Measurements from ENCODE around the gene GREB1.

GREB1 gene

GRCh38 chr2:11503354-11503927 lies 30.4 kb upstream of the GREB1 start:
- TF ChIP-seq CTCF (conservative IDR thresholded peaks at IDR 0.05) (no peak), ZFX (IDR thresholded peaks at IDR 0.05) (no peak)
- H3K27ac ChIP-seq: no peak overlapping the region

DNA sequence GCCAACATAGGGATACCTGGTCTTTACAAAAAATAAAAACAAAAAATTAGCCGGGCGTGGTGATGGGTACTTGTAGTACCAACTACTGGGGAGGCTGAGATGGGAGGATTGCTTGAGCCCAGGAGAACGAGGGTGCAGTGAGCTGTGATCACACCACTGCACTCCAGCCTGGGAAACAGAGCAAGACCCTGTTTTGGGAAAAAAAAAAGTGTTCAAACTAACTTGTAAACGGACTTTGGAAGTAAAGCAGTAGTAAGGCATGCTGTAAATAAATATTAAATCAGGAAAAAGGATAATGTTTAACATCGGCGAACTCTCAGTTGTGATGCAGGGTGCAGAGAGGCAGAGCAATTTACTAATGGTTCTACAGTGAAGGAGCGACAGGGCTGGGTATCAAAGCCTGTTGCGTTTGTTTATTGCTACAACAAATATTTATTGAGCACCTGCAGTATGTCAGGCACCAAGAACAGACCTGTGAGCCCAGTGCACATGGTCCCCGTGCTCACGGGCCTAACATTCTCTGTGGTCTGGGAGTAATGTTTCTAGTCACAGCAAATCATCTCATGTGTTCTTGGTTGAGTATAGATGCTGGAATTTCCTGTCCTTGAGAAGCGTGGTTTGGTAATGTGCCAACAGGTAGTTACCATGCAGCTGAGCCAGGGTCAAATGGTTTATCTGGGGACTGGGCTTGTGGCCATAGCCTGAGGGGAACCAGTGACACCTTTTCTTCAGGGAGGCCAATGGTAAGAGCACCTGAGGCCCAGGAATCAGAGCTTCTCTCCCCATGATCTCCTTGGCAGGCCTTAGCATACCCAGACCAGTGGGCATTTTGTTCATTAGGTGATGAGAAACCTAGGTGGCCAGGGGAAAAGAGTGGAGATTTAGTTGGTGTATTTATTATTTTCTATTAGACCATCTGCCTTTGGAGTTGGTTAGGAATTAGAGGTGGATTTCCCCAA lies 27.9 kb upstream of the GREB1 start:
- peak overlapping the region; percentile 55 for H3K27ac ChIP-seq
- TF ChIP-seq ZFX (IDR thresholded peaks at IDR 0.05): no peak
- TF ChIP-seq CTCF (conservative IDR thresholded peaks at IDR 0.05): no peak

GRCh38 chr2:11506611-11506969 lies 27.3 kb upstream of the GREB1 start:
- H3K27ac ChIP-seq: peak overlapping the region; percentile 55
- TF ChIP-seq ZFX (IDR thresholded peaks at IDR 0.05) (no peak), CTCF (conservative IDR thresholded peaks at IDR 0.05) (no peak)

DNA sequence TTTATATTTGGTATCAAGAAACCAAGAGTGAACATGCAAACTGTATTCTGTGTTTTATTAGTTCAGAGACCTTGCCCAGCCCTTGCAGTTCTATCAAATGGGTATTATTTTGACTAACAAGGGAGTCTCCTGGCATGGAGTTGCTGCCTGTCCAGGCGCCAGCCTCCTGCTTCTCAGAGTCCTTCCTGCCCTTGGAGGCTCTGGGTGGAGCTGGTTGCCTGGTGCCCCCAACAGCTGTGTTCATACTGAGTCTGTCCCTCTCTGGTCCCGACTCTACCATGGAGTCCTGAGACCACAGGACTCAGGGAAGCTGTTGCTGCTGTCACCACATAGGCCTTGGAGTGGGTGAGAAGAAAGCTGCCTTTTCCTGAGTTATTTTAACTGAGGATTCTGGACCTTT lies 26.3 kb upstream of the GREB1 start:
- TF ChIP-seq CTCF (conservative IDR thresholded peaks at IDR 0.05) (no peak), ZFX (IDR thresholded peaks at IDR 0.05) (no peak)
- H3K27ac ChIP-seq: peak overlapping the region; percentile 55

DNA sequence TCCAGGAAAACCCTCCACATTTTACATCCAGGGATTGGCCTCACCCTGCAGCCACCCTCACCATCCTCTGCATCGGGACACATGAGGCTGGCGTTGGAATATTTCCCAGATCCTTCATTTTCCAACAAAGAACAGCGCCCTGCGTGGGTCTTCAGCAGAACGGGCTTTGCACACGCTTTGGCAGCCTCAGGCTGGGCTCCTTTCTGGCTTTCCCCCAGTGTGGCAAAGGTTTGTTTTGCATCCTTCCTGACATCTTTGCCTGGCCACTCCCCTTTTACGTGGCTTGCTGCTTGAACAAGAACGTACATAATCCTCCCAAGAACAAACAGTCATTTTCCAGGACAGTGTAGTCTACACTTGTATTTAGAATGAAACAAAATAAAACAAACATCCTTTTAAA lies 25.6 kb upstream of the GREB1 start:
- peak overlapping the region; percentile 55 for H3K27ac ChIP-seq
- TF ChIP-seq CTCF (conservative IDR thresholded peaks at IDR 0.05) (no peak), ZFX (IDR thresholded peaks at IDR 0.05) (no peak)

DNA sequence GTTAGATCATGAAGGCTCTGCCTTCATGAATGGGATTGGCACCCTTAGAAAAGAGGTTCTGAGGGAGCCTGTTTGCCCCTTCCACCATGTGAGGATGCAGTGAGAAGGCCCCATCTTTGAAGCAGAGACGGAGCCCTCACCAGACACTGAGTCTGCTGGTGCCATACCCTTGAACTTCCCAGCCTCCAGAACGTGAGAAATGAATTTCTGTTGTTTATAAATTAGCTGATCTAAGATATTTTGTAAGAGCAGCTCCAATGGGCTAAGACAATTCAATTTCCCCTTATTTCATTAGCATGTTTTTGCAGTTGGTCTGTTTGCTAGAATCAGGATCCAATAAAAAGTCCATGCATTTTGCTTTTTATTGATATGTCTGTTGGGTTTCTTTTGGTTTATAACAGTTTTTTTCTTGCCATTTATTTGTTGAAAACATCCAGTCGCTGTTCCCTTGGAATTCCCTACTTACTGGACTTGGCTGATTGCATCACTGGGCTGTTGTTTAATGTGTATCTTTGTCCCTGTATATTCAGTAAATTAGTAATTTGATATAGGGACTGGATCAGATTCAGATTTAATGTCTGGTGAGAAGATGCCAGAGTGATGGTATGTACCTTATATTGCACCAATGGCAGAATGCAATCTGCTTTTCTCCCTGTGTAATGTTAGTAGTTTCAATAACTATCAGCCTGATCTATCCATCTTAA lies 24.0 kb upstream of the GREB1 start:
- TF ChIP-seq ZFX (IDR thresholded peaks at IDR 0.05) (no peak), CTCF (conservative IDR thresholded peaks at IDR 0.05) (no peak)
- H3K27ac ChIP-seq: peak overlapping the region; percentile 36

DNA sequence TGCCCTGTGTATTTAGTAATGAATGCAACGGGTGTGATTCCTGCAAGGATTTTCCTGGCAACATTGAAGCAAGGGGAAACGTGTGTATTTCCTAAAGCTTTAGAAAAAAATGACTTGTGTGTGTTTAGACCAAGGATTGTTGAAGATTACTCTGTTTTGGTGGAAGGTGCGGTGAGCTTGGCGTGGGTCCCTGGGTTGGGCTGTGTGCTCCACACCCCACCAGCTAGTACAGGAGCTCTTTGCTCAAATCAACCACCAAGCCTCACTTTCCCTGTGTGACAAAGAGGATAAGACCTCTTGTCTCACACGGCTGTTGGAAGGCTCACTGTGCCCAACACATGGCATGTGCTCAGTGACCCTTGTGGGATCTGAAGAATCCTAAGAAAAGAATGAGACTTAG lies 21.4 kb upstream of the GREB1 start:
- no peak overlapping the region for H3K27ac ChIP-seq
- TF ChIP-seq ZFX (IDR thresholded peaks at IDR 0.05): no peak
- no peak for TF ChIP-seq CTCF (conservative IDR thresholded peaks at IDR 0.05)

Measured in C4-2B (cell line).